Mesenchymal stem cell (in vitro differentiated cells and primary cell): Measurements from ENCODE around the gene INSC.
A peak's percentile ranks its signal among the peaks of the same experiment; 100 is the strongest.

ENCODE experiments used
- DNase-seq: peaks from one replicate; pipeline ENCODE4 v3.0.0-alpha.2; 2013
- H2AFZ ChIP-seq: one replicate; pipeline ENCODE4 v1.6.1; 2013; ENCODE audit warnings: low read depth, mild to moderate bottlenecking, control low read depth, inconsistent platforms, low read length, moderate library complexity
- H2AK5ac ChIP-seq: 2 replicates; pipeline ENCODE4 v1.6.1; 2013; ENCODE audit warnings: low read length, moderate library complexity, mild to moderate bottlenecking, inconsistent platforms; ENCODE audit not compliant: severe bottlenecking
- H2BK120ac ChIP-seq: one replicate; pipeline ENCODE4 v1.6.1; 2013; ENCODE audit warnings: low read depth, mild to moderate bottlenecking, inconsistent platforms, low read length, moderate library complexity
- H2BK12ac ChIP-seq, 2 experiments: one replicate each; pipeline ENCODE4 v1.6.1; 2013; ENCODE audit warnings: inconsistent platforms in 2 of 2, low read length in 2 of 2, mild to moderate bottlenecking in 2 of 2, moderate library complexity in 2 of 2, control low read depth in 1 of 2
- H2BK15ac ChIP-seq: one replicate; pipeline ENCODE4 v1.6.1; 2013; ENCODE audit warnings: mild to moderate bottlenecking, low read depth, inconsistent platforms; ENCODE audit not compliant: poor library complexity, severe bottlenecking
- H2BK5ac ChIP-seq: 2 replicates; pipeline ENCODE4 v1.6.1; 2013; ENCODE audit warnings: low read depth, mild to moderate bottlenecking, low read length, control low read depth, inconsistent platforms; ENCODE audit not compliant: poor library complexity, severe bottlenecking
- H3K14ac ChIP-seq, 2 experiments: one replicate each; pipeline ENCODE4 v1.6.1; 2013; ENCODE audit warnings: inconsistent platforms in 2 of 2, low read length in 2 of 2, control low read depth in 1 of 2, mild to moderate bottlenecking in 1 of 2, moderate library complexity in 1 of 2
- H3K18ac ChIP-seq, 2 experiments: one replicate each; pipeline ENCODE4 v1.6.1; 2013; ENCODE audit warnings: inconsistent platforms in 2 of 2, low read length in 2 of 2, control low read depth in 1 of 2, low read depth in 1 of 2, mild to moderate bottlenecking in 1 of 2
- H3K23ac ChIP-seq, 2 experiments: one replicate each; pipeline ENCODE4 v1.6.1; 2013; ENCODE audit warnings: inconsistent platforms in 2 of 2, low read length in 2 of 2, mild to moderate bottlenecking in 2 of 2, moderate library complexity in 2 of 2, control low read depth in 1 of 2
- H3K27ac ChIP-seq: 2 replicates; pipeline ENCODE4 v1.5.1; 2013; ENCODE audit warnings: mild to moderate bottlenecking, moderate library complexity, low read length, control low read depth, inconsistent platforms; ENCODE audit not compliant: poor library complexity, severe bottlenecking
- H3K27me3 ChIP-seq, 2 experiments: 2 replicates each; pipeline versions ENCODE4 v1.6.1 to v1.7.0; 2013; ENCODE audit warnings: low read length in 2 of 2, mild to moderate bottlenecking in 2 of 2, moderate library complexity in 2 of 2, control low read depth in 1 of 2, inconsistent platforms in 1 of 2; ENCODE audit not compliant: control insufficient read depth in 1 of 2, insufficient read depth in 1 of 2
- H3K36me3 ChIP-seq, 2 experiments: 2 replicates each; pipeline versions ENCODE4 v1.6.1 to v1.7.0; 2013; ENCODE audit warnings: low read length in 2 of 2, control low read depth in 1 of 2, inconsistent platforms in 1 of 2, low read depth in 1 of 2, mild to moderate bottlenecking in 1 of 2; ENCODE audit not compliant: insufficient read depth in 2 of 2, control insufficient read depth in 1 of 2
- H3K4ac ChIP-seq, 2 experiments: one replicate each; pipeline ENCODE4 v1.6.1; 2013; ENCODE audit warnings: inconsistent platforms in 2 of 2, low read length in 2 of 2, mild to moderate bottlenecking in 2 of 2, moderate library complexity in 2 of 2, control low read depth in 1 of 2, low read depth in 1 of 2
- H3K4me1 ChIP-seq: 2 replicates; pipeline ENCODE4 v1.6.1; 2013; ENCODE audit warnings: low read depth, low read length, control low read depth; ENCODE audit not compliant: control insufficient read depth, insufficient read depth
- H3K4me2 ChIP-seq: 2 replicates; pipeline ENCODE4 v1.6.1; 2013; ENCODE audit warnings: low read length, mild to moderate bottlenecking, inconsistent platforms; ENCODE audit not compliant: poor library complexity, severe bottlenecking
- H3K4me3 ChIP-seq, 2 experiments: 2 replicates each; pipeline versions ENCODE4 v1.5.1 to v1.7.0; 2013; ENCODE audit warnings: low read length in 2 of 2, mild to moderate bottlenecking in 2 of 2, control low read depth in 1 of 2, low read depth in 1 of 2; ENCODE audit not compliant: insufficient read depth in 1 of 2
- H3K79me1 ChIP-seq: replicated peaks from 2 replicates; pipeline ENCODE4 v1.6.1; 2013; ENCODE audit warnings: mild to moderate bottlenecking, control low read depth, low read length, inconsistent platforms; ENCODE audit not compliant: poor library complexity, severe bottlenecking
- H3K9ac ChIP-seq: 2 replicates; pipeline ENCODE4 v1.7.0; 2013; ENCODE audit warnings: mild to moderate bottlenecking, low read length, moderate library complexity
- H3K9me3 ChIP-seq: 2 replicates; pipeline ENCODE4 v1.7.0; 2013; ENCODE audit warnings: mild to moderate bottlenecking, low read length; ENCODE audit not compliant: control insufficient read depth
- H4K8ac ChIP-seq: one replicate; pipeline ENCODE4 v1.6.1; 2013; ENCODE audit warnings: inconsistent platforms, mild to moderate bottlenecking, low read length, moderate library complexity
- H4K91ac ChIP-seq: one replicate; pipeline ENCODE4 v1.6.1; 2013; ENCODE audit warnings: mild to moderate bottlenecking, low read length, inconsistent platforms
- WGBS: methylation state at CpG from one replicate; pipeline ENCODE4 v1.1.7; 2013; ENCODE audit warnings: mixed read lengths; 5-methylcytosine and 5-hydroxymethylcytosine counted together

The INSC gene

GRCh38 chr11:15109602-15110001 is 5.1 kb upstream of the INSC start:
- Histone ChIP-seq H2AK5ac (no peak overlapping the region), H3K79me1 (no peaks in the 10 kb centered on the region), H2BK12ac (peak overlapping the region in 1 of 2 experiments; percentile 15), H4K91ac (no peak overlapping the region), H3K9me3 (no peaks in the 10 kb centered on the region), H4K8ac (no peak overlapping the region), H3K4ac (no peak overlapping the region), H3K18ac (no peak overlapping the region), H3K9ac (no peak overlapping the region), H3K27me3 (peaks cover 0 to 4% of the 10 kb centered on the region in 2 experiments), H2BK5ac (no peak overlapping the region), H3K23ac (no peak overlapping the region), H3K14ac (no peak overlapping the region), H2BK120ac (no peak overlapping the region), H2AFZ (no peak overlapping the region), H3K4me2 (no peak overlapping the region), H3K4me3 (no peak overlapping the region), H3K4me1 (peaks cover 14% of the 10 kb centered on the region), H2BK15ac (no peak overlapping the region), H3K27ac (no peak overlapping the region), H3K36me3 (no peaks in the 10 kb centered on the region)
- 85% methylated on average over 2 of the region's 2 CpGs for WGBS
- no peak for DNase-seq

GRCh38 chr11:15111215-15111614 is 3.5 kb upstream of the INSC start:
- Histone ChIP-seq H3K4ac (no peak overlapping the region), H2BK15ac (no peak overlapping the region), H2AK5ac (no peak overlapping the region), H4K91ac (no peak overlapping the region), H4K8ac (peak overlapping the region; percentile 3), H2BK120ac (no peak overlapping the region), H3K9ac (no peak overlapping the region), H3K4me1 (peaks cover 18% of the 10 kb centered on the region), H3K4me3 (no peak overlapping the region), H2BK12ac (peak overlapping the region in 1 of 2 experiments; percentile 10), H3K27me3 (peaks cover 6 to 18% of the 10 kb centered on the region in 2 experiments), H3K9me3 (no peaks in the 10 kb centered on the region), H3K27ac (no peak overlapping the region), H2AFZ (no peak overlapping the region), H3K36me3 (no peaks in the 10 kb centered on the region), H3K4me2 (no peak overlapping the region), H3K23ac (no peak overlapping the region), H3K79me1 (no peaks in the 10 kb centered on the region), H3K14ac (peak overlapping the region in 1 of 2 experiments; percentile 76), H2BK5ac (no peak overlapping the region), H3K18ac (peak overlapping the region in 1 of 2 experiments; percentile 54)
- 95% methylated on average over 3 of the region's 3 CpGs for WGBS
- DNase-seq, result no peak

- H3K4me3 ChIP-seq, result no peak overlapping the region
- H3K9me3 ChIP-seq, result no peaks in the 10 kb centered on the region
- no peak overlapping the region for H4K91ac ChIP-seq
- no peak overlapping the region for H3K18ac ChIP-seq
- H3K36me3 ChIP-seq, result no peaks in the 10 kb centered on the region
- no peak overlapping the region for H2BK12ac ChIP-seq
- H3K23ac ChIP-seq, result no peak overlapping the region
- no peaks in the 10 kb centered on the region for H3K79me1 ChIP-seq
- H3K4me2 ChIP-seq, result no peak overlapping the region
- peaks cover 12% of the 10 kb centered on the region for H3K4me1 ChIP-seq
- no peak overlapping the region for H3K9ac ChIP-seq
- H2BK5ac ChIP-seq, result no peak overlapping the region
- H2BK120ac ChIP-seq, result peak overlapping the region; percentile 54
- H3K27ac ChIP-seq, result no peak overlapping the region
- no peak overlapping the region for H4K8ac ChIP-seq
- no peak for DNase-seq
- WGBS, result 83% methylated on average over 8 of the region's 8 CpGs
- peak overlapping the region in 1 of 2 experiments; percentile 5 for H3K4ac ChIP-seq
- no peak overlapping the region for H2BK15ac ChIP-seq
- H2AFZ ChIP-seq, result no peak overlapping the region
- H2AK5ac ChIP-seq, result no peak overlapping the region
- H3K27me3 ChIP-seq, result peaks cover 6 to 21% of the 10 kb centered on the region in 2 experiments
- H3K14ac ChIP-seq, result no peak overlapping the region
Observed at GRCh38 chr11:15112131-15112541, 2.6 kb upstream of the INSC start.

GRCh38 chr11:15113381-15113780 is 1.3 kb upstream of the INSC start:
- 98% methylated on average over 5 of the region's 5 CpGs for WGBS
- H3K4me3 ChIP-seq, result no peak overlapping the region

More at GRCh38 chr11:15113381-15113780, 1.3 kb upstream of the INSC start:
- H4K91ac ChIP-seq, result no peak overlapping the region
- no peak overlapping the region for H2AK5ac ChIP-seq
- no peak overlapping the region for H3K14ac ChIP-seq
- no peak overlapping the region for H2AFZ ChIP-seq
- H3K27ac ChIP-seq, result no peak overlapping the region
- no peak overlapping the region for H3K23ac ChIP-seq
- no peak overlapping the region for H3K9ac ChIP-seq
- H3K18ac ChIP-seq, result peak overlapping the region; percentile 3 to 48
- no peak overlapping the region for H2BK120ac ChIP-seq
- no peak for DNase-seq
- H3K4me1 ChIP-seq, result peaks cover 10% of the 10 kb centered on the region
- H3K4me2 ChIP-seq, result no peak overlapping the region
- H3K9me3 ChIP-seq, result no peaks in the 10 kb centered on the region
- H3K27me3 ChIP-seq, result peaks cover 6 to 28% of the 10 kb centered on the region in 2 experiments
- H2BK5ac ChIP-seq, result no peak overlapping the region
- no peaks in the 10 kb centered on the region for H3K36me3 ChIP-seq
- peak overlapping the region; percentile 26 for H2BK15ac ChIP-seq
- H2BK12ac ChIP-seq, result peak overlapping the region in 1 of 2 experiments; percentile 2
- H3K4ac ChIP-seq, result peak overlapping the region in 1 of 2 experiments; percentile 11
- H4K8ac ChIP-seq, result no peak overlapping the region
- no peaks in the 10 kb centered on the region for H3K79me1 ChIP-seq
